Measurements from ENCODE around the gene EID2B.
A peak's percentile ranks its signal among the peaks of the same experiment; 100 is the strongest.

EID2B gene

DNA sequence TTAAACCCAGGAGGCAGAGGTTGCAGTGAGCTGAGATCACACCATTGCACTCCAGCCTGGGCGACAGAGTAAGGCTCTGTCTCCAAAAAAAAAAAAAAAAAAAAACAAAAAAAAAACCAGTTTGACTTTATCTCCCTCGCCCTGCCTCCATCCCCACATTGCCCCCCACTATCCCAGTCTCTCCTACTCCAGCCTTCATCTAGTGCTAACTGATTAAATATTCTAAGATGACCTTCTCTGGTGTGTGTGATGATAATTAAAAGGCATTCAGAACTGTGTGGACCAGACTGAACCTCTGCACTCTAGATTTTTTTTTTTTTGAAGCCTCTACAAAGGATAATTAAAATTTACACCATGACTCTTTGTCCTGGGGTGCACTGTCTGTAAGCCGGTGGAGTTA, 39.9 kb downstream of the EID2B start:
- DNase-seq (ENCODE audit: extremely low read depth, insufficient read length) = no peak
- H3K36me3 ChIP-seq (ENCODE audit: control insufficient read depth, insufficient read depth, low read length) = peaks cover 15% of the 10 kb centered on the region
- TF ChIP-seq, protein P1, sequence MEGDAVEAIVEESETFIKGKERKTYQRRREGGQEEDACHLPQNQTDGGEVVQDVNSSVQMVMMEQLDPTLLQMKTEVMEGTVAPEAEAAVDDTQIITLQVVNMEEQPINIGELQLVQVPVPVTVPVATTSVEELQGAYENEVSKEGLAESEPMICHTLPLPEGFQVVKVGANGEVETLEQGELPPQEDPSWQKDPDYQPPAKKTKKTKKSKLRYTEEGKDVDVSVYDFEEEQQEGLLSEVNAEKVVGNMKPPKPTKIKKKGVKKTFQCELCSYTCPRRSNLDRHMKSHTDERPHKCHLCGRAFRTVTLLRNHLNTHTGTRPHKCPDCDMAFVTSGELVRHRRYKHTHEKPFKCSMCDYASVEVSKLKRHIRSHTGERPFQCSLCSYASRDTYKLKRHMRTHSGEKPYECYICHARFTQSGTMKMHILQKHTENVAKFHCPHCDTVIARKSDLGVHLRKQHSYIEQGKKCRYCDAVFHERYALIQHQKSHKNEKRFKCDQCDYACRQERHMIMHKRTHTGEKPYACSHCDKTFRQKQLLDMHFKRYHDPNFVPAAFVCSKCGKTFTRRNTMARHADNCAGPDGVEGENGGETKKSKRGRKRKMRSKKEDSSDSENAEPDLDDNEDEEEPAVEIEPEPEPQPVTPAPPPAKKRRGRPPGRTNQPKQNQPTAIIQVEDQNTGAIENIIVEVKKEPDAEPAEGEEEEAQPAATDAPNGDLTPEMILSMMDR (IDR thresholded peaks at IDR 0.05; ENCODE audit: insufficient read depth, low read length, poor library complexity, severe bottlenecking) = no peak

DNA sequence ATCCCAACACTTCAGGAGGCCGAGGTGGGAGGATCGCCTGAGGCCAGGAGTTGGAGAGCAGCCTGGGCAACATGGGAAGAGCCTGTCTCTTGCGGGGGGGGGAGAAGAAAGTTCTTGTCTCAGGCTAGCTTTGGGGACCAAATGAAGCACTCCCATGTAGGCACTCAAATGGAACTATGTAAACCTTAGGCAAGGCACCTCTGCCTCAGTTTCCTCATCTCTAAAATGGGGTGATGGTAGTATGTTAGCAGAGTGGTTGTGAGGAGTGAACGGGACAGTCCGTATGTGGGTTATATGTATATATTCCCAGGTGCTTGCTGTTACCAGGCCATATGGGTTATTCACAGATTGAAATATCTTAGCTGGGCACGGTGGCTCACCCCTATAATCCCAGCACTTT, 40.4 kb downstream of the EID2B start:
- TF ChIP-seq, protein P1 (IDR thresholded peaks at IDR 0.05; ENCODE audit: insufficient read depth, low read length, poor library complexity, severe bottlenecking) = no peak
- Histone ChIP-seq H3K27me3 (replicated peaks; ENCODE audit: control insufficient read depth, insufficient read depth, low read length) (no peaks in the 10 kb centered on the region), H3K4me3 (replicated peaks; ENCODE audit: low read depth, low read length) (no peak overlapping the region), H3K36me3 (ENCODE audit: control insufficient read depth, insufficient read depth, low read length) (peaks cover 15% of the 10 kb centered on the region)
- DNase-seq (ENCODE audit: extremely low read depth, insufficient read length) = no peak

More for the DNA sequence above, 39.9 kb downstream of the EID2B start:
- Histone ChIP-seq H3K27me3 (replicated peaks; ENCODE audit: control insufficient read depth, insufficient read depth, low read length) (no peaks in the 10 kb centered on the region), H3K4me3 (replicated peaks; ENCODE audit: low read depth, low read length) (no peak overlapping the region)

DNA sequence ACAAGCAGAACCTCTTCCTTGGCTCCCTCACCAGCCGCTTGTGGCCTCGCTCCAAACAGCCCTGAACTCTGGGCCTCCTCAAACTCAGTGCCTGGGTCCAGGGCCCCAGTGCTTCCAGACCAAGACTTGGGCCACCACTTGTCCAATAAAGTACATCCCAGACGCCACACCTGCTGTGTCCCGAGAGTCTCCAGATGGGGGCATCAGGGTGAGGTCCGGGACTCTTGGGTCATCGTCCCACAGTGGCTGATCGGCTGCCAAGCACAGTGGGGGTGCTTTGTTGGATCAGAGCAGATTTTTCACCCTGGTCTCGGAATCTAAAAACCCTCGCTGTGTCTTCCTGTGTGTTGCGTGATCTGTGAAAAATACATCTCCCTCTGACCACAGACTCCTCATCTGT, 42.9 kb downstream of the EID2B start:
- Histone ChIP-seq H3K27me3 (replicated peaks; ENCODE audit: control insufficient read depth, insufficient read depth, low read length) (no peaks in the 10 kb centered on the region), H3K36me3 (ENCODE audit: control insufficient read depth, insufficient read depth, low read length) (peaks cover 26% of the 10 kb centered on the region), H3K4me3 (replicated peaks; ENCODE audit: low read depth, low read length) (no peak overlapping the region)
- DNase-seq (ENCODE audit: extremely low read depth, insufficient read length) = no peak
- TF ChIP-seq, protein P1 (IDR thresholded peaks at IDR 0.05; ENCODE audit: insufficient read depth, low read length, poor library complexity, severe bottlenecking) = no peak

DNA sequence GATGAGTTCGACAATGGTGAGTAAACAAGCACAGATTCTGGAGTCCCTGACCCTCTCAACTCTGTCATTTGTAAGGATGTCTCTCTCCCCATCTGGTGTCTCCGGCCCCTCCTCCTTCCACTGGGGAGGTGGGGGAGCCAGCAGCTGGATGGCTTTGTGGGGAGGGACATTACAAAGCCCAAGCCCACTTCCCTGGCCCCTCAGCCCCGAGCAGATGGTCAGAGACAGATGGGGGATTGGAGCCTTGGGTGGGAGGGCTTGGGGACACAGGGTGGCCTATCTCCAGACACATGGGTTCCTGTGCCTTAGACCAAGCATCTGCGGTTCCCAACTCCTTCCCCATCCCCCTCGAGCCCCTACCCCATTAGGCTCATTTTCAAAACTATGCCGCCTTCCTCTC, 49.5 kb downstream of the EID2B start:
- Histone ChIP-seq H3K4me3 (replicated peaks; ENCODE audit: low read depth, low read length) (no peak overlapping the region), H3K36me3 (ENCODE audit: control insufficient read depth, insufficient read depth, low read length) (peaks cover 14% of the 10 kb centered on the region), H3K27me3 (replicated peaks; ENCODE audit: control insufficient read depth, insufficient read depth, low read length) (no peaks in the 10 kb centered on the region)
- DNase-seq (ENCODE audit: extremely low read depth, insufficient read length) = no peak
- TF ChIP-seq, protein P1 (IDR thresholded peaks at IDR 0.05; ENCODE audit: insufficient read depth, low read length, poor library complexity, severe bottlenecking) = no peak

DNA sequence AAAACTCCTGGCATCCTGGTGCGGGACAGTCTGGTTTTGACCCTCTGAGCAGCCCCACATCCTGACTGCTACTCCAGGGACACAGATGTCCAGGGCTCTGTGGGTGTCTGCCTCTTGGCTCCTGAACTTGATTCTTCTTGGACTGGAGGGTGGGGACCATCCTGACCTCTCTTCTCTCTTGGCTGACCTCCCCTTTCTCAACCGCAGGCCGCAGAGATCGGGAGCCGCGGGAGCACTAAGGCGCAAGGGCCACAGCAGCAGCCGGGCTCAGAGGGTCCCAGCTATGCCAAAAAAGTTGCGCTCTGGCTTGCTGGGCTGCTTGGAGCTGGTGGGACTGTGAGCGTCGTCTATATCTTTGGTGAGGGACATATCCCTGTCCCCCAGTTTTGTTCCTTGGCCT, 51.0 kb downstream of the EID2B start:
- Histone ChIP-seq H3K36me3 (ENCODE audit: control insufficient read depth, insufficient read depth, low read length) (peaks cover 11% of the 10 kb centered on the region), H3K4me3 (replicated peaks; ENCODE audit: low read depth, low read length) (peak overlapping the region; percentile 77)
- TF ChIP-seq, protein P1 (IDR thresholded peaks at IDR 0.05; ENCODE audit: insufficient read depth, low read length, poor library complexity, severe bottlenecking) = no peak

DNA sequence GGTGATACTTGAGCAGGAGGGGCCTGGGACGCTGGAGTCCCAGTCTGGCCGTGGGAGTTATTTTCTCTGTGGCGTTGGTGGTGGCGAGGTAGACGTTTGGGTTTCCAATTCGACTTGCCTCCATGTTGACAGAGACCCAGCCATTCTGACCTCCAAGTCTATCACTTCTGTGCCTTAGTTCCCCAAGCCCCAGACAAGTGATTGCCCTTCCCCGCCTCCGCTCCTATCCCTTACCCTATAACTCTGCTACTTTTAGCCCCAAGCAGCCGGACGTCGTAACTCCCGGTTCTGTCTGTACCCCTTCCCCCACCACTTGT, 51.5 kb downstream of the EID2B start:
- no peak for DNase-seq (ENCODE audit: extremely low read depth, insufficient read length)
- TF ChIP-seq, protein P1 (IDR thresholded peaks at IDR 0.05; ENCODE audit: insufficient read depth, low read length, poor library complexity, severe bottlenecking) = no peak
- H3K27me3 ChIP-seq (replicated peaks; ENCODE audit: control insufficient read depth, insufficient read depth, low read length) = no peaks in the 10 kb centered on the region
- peak overlapping the region; percentile 77 for H3K4me3 ChIP-seq (replicated peaks; ENCODE audit: low read depth, low read length)
- peaks cover 10% of the 10 kb centered on the region for H3K36me3 ChIP-seq (ENCODE audit: control insufficient read depth, insufficient read depth, low read length)

More for the DNA sequence above, 51.0 kb downstream of the EID2B start:
- DNase-seq (ENCODE audit: extremely low read depth, insufficient read length) = no peak
- H3K27me3 ChIP-seq (replicated peaks; ENCODE audit: control insufficient read depth, insufficient read depth, low read length) = no peaks in the 10 kb centered on the region
